Neutrophil (primary cell): ENCODE data around the gene LRR1.

Experiments
- H3K27ac ChIP-seq: fragments of 200-600 bp; sonication (generic); 2 replicates; pipeline ENCODE4 v1.5.1; 2016; ENCODE audit warnings: mild to moderate bottlenecking, moderate library complexity
- H3K27me3 ChIP-seq: fragments of 200-600 bp; sonication (generic); 2 replicates; pipeline ENCODE4 v1.6.0; 2016; ENCODE audit warnings: mild to moderate bottlenecking
- H3K36me3 ChIP-seq: fragments of 200-600 bp; sonication (generic); 2 replicates; pipeline ENCODE4 v1.5.1; 2017
- H3K4me1 ChIP-seq, 2 experiments: fragments of 200-600 bp in 1 of 2; sonication (generic) in 1 of 2; 1 replicate in 1 of 2; 2 replicates in 1 of 2; pipeline versions ENCODE4 v1.5.1 to v1.6.1; 2013 to 2016; ENCODE audit warnings: low read depth in 1 of 2, low read length in 1 of 2, mild to moderate bottlenecking in 1 of 2, moderate library complexity in 1 of 2; ENCODE audit not compliant: control insufficient read depth in 1 of 2, insufficient read depth in 1 of 2
- H3K4me3 ChIP-seq, 2 experiments: fragments of 200-600 bp in 1 of 2; sonication (generic) in 1 of 2; 1 replicate in 1 of 2; 2 replicates in 1 of 2; pipeline ENCODE4 v1.5.1; 2013 to 2016; ENCODE audit warnings: low read depth in 1 of 2, low read length in 1 of 2, mild to moderate bottlenecking in 1 of 2, moderate library complexity in 1 of 2
- H3K9me3 ChIP-seq: fragments of 200-600 bp; sonication (generic); 2 replicates; pipeline ENCODE4 v1.5.1; 2016
- TF ChIP-seq, protein P1 (sequence below): fragments of 200-600 bp; sonication (generic); IDR thresholded peaks from 2 replicates; pipeline ENCODE4 v1.5.1; 2016; ENCODE audit warnings: antibody characterized with exemption

The LRR1 gene

GRCh38 chr14:49637534-49638078, 38.9 kb downstream of the LRR1 start:
- H3K27me3 ChIP-seq: no peaks in the 10 kb centered on the region
- H3K4me3 ChIP-seq: no peak overlapping the region
- H3K9me3 ChIP-seq: no peaks in the 10 kb centered on the region
- no peak overlapping the region for H3K27ac ChIP-seq
- TF ChIP-seq, protein P1, sequence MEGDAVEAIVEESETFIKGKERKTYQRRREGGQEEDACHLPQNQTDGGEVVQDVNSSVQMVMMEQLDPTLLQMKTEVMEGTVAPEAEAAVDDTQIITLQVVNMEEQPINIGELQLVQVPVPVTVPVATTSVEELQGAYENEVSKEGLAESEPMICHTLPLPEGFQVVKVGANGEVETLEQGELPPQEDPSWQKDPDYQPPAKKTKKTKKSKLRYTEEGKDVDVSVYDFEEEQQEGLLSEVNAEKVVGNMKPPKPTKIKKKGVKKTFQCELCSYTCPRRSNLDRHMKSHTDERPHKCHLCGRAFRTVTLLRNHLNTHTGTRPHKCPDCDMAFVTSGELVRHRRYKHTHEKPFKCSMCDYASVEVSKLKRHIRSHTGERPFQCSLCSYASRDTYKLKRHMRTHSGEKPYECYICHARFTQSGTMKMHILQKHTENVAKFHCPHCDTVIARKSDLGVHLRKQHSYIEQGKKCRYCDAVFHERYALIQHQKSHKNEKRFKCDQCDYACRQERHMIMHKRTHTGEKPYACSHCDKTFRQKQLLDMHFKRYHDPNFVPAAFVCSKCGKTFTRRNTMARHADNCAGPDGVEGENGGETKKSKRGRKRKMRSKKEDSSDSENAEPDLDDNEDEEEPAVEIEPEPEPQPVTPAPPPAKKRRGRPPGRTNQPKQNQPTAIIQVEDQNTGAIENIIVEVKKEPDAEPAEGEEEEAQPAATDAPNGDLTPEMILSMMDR: no peak
- peaks cover 23 to 26% of the 10 kb centered on the region in 2 experiments for H3K4me1 ChIP-seq
- no peaks in the 10 kb centered on the region for H3K36me3 ChIP-seq

GRCh38 chr14:49640540-49641417, 42.0 kb downstream of the LRR1 start:
- no peaks in the 10 kb centered on the region for H3K36me3 ChIP-seq
- no peaks in the 10 kb centered on the region for H3K4me1 ChIP-seq
- TF ChIP-seq, protein P1: no peak
- no peaks in the 10 kb centered on the region for H3K27me3 ChIP-seq
- H3K27ac ChIP-seq: no peak overlapping the region
- H3K9me3 ChIP-seq: no peaks in the 10 kb centered on the region
- H3K4me3 ChIP-seq: no peak overlapping the region

DNA sequence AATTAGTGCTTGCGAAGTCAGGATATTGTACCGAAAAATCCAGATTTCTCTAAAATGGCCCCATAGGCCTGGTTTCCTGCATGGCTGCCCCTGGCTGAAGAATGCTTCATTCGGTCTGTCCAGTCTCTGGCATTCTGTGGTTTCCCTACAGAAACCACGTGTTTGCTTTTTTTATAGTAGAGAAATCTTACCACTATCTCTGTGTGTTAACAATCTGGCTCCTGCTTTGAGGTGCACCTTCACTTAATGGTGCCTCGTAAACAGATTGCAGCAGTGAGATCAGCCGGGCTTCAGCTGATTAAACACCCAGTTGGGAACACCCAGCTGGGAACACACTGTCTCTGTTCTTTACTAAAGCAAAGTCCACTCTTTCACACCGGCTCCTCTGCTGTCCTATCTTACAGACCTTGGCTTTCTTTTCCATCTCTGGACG, 43.0 kb downstream of the LRR1 start:
- Histone ChIP-seq H3K27ac (no peak overlapping the region), H3K4me1 (no peaks in the 10 kb centered on the region), H3K36me3 (no peaks in the 10 kb centered on the region), H3K9me3 (no peaks in the 10 kb centered on the region), H3K27me3 (no peaks in the 10 kb centered on the region), H3K4me3 (no peak overlapping the region)
- TF ChIP-seq, protein P1: no peak

GRCh38 chr14:49642163-49642562, 43.4 kb downstream of the LRR1 start:
- H3K27ac ChIP-seq: no peak overlapping the region

GRCh38 chr14:49653508-49653907, 54.8 kb downstream of the LRR1 start:
- no peaks in the 10 kb centered on the region for H3K9me3 ChIP-seq
- H3K36me3 ChIP-seq: no peaks in the 10 kb centered on the region
- no peaks in the 10 kb centered on the region for H3K27me3 ChIP-seq
- no peak overlapping the region for H3K4me3 ChIP-seq
- no peaks in the 10 kb centered on the region for H3K4me1 ChIP-seq
- TF ChIP-seq, protein P1: no peak
- no peak overlapping the region for H3K27ac ChIP-seq

More at GRCh38 chr14:49642163-49642562, 43.4 kb downstream of the LRR1 start:
- no peaks in the 10 kb centered on the region for H3K36me3 ChIP-seq
- H3K4me3 ChIP-seq: no peak overlapping the region
- TF ChIP-seq, protein P1: no peak
- no peaks in the 10 kb centered on the region for H3K4me1 ChIP-seq
- H3K27me3 ChIP-seq: no peaks in the 10 kb centered on the region
- no peaks in the 10 kb centered on the region for H3K9me3 ChIP-seq
